H9 (cell line): ENCODE measurements around the gene KCNK16. TPM values are rescaled to one million over a fixed set of nuclear protein-coding genes. Genes with fewer than 3 reads are reported as not detected.

Experiments used
- DNase-seq: peaks from one replicate; pipeline ENCODE4 v3.0.0-alpha.2; 2017
- H2AFZ ChIP-seq: one replicate; pipeline ENCODE4 v1.6.1; 2013; ENCODE audit warnings: mild to moderate bottlenecking, low read length, control low read depth, moderate library complexity
- H2AK5ac ChIP-seq: 2 replicates; pipeline ENCODE4 v1.6.1; 2013; ENCODE audit warnings: low read length, control low read depth, mixed read lengths; ENCODE audit not compliant: insufficient read length
- H2BK120ac ChIP-seq: one replicate; pipeline ENCODE4 v1.6.1; 2013; ENCODE audit warnings: low read depth, mild to moderate bottlenecking, low read length, control low read depth, inconsistent platforms; ENCODE audit not compliant: poor library complexity, severe bottlenecking
- H2BK12ac ChIP-seq: 2 replicates; pipeline ENCODE4 v1.6.1; 2013; ENCODE audit warnings: low read length, control low read depth, mixed read lengths, low read depth; ENCODE audit not compliant: insufficient read length
- H2BK15ac ChIP-seq: 2 replicates; pipeline ENCODE4 v1.6.1; 2013; ENCODE audit warnings: low read depth, low read length, control low read depth
- H2BK20ac ChIP-seq: one replicate; pipeline ENCODE4 v1.6.1; 2013; ENCODE audit warnings: low read depth, mild to moderate bottlenecking, low read length, control low read depth, inconsistent platforms; ENCODE audit not compliant: poor library complexity, severe bottlenecking
- H2BK5ac ChIP-seq: 2 replicates; pipeline ENCODE4 v1.6.1; 2013; ENCODE audit warnings: low read length, control low read depth, mixed read lengths; ENCODE audit not compliant: insufficient read length
- H3K14ac ChIP-seq: 2 replicates; pipeline ENCODE4 v1.6.1; 2013; ENCODE audit warnings: low read length, control low read depth; ENCODE audit not compliant: insufficient read depth
- H3K18ac ChIP-seq: 2 replicates; pipeline ENCODE4 v1.6.1; 2013; ENCODE audit warnings: low read depth, mild to moderate bottlenecking, mixed read lengths, low read length, control low read depth; ENCODE audit not compliant: insufficient read length
- H3K23ac ChIP-seq: 2 replicates; pipeline ENCODE4 v1.6.1; 2013; ENCODE audit warnings: low read length, control low read depth, mixed read lengths, low read depth; ENCODE audit not compliant: insufficient read length
- H3K23me2 ChIP-seq: 2 replicates; pipeline ENCODE4 v1.6.1; 2013; ENCODE audit warnings: low read depth, mild to moderate bottlenecking, mixed read lengths, low read length, control low read depth; ENCODE audit not compliant: insufficient read length, poor library complexity, severe bottlenecking
- H3K27ac ChIP-seq: 2 replicates; pipeline ENCODE4 v1.5.1; 2013; ENCODE audit warnings: low read length, control low read depth, mixed read lengths, low read depth; ENCODE audit not compliant: insufficient read length
- H3K27me3 ChIP-seq: 2 replicates; pipeline ENCODE4 v1.6.1; 2013; ENCODE audit warnings: low read length, control low read depth, inconsistent platforms; ENCODE audit not compliant: insufficient read depth
- H3K4ac ChIP-seq: 2 replicates; pipeline ENCODE4 v1.6.1; 2013; ENCODE audit warnings: low read depth, mild to moderate bottlenecking, control low read depth, inconsistent platforms, low read length, moderate library complexity
- H3K4me1 ChIP-seq: 2 replicates; pipeline ENCODE4 v1.6.1; 2013; ENCODE audit warnings: low read length, control low read depth, inconsistent platforms; ENCODE audit not compliant: insufficient read depth
- H3K4me2 ChIP-seq: 2 replicates; pipeline ENCODE4 v1.6.1; 2013; ENCODE audit warnings: low read length, control low read depth, mixed read lengths; ENCODE audit not compliant: insufficient read length, insufficient read depth
- H3K56ac ChIP-seq: 2 replicates; pipeline ENCODE4 v1.6.1; 2013; ENCODE audit warnings: low read depth, mild to moderate bottlenecking, mixed read lengths, low read length, control low read depth; ENCODE audit not compliant: insufficient read length
- H3K79me1 ChIP-seq: 2 replicates; pipeline ENCODE4 v1.6.1; 2013; ENCODE audit warnings: low read depth, mild to moderate bottlenecking, moderate library complexity, low read length, control low read depth, inconsistent platforms; ENCODE audit not compliant: insufficient read depth, poor library complexity, severe bottlenecking
- H3K79me2 ChIP-seq: 2 replicates; pipeline ENCODE4 v1.6.1; 2013; ENCODE audit warnings: low read length, control low read depth, inconsistent platforms; ENCODE audit not compliant: insufficient read depth
- H3K9ac ChIP-seq: 2 replicates; pipeline ENCODE4 v1.6.1; 2013; ENCODE audit warnings: low read length, control low read depth, mixed read lengths; ENCODE audit not compliant: insufficient read length; ENCODE audit errors: extremely low read depth
- H3K9me3 ChIP-seq: one replicate; pipeline ENCODE4 v1.6.1; 2013; ENCODE audit warnings: low read depth, low read length, inconsistent platforms; ENCODE audit not compliant: control insufficient read depth
- H3T11ph ChIP-seq: one replicate; pipeline ENCODE4 v1.6.1; 2013; ENCODE audit warnings: mild to moderate bottlenecking, low read length, control low read depth, inconsistent platforms
- H4K20me1 ChIP-seq: one replicate; pipeline ENCODE4 v1.6.1; 2013; ENCODE audit not compliant: control insufficient read depth, insufficient read length, insufficient read depth
- H4K5ac ChIP-seq: 2 replicates; pipeline ENCODE4 v1.6.1; 2013; ENCODE audit warnings: low read depth, mild to moderate bottlenecking, mixed read lengths, low read length, control low read depth; ENCODE audit not compliant: insufficient read length
- H4K8ac ChIP-seq: replicated peaks from 2 replicates; pipeline ENCODE4 v1.6.1; 2013; ENCODE audit warnings: low read length, control low read depth, mixed read lengths, low read depth; ENCODE audit not compliant: insufficient read length
- H4K91ac ChIP-seq: 2 replicates; pipeline ENCODE4 v1.6.1; 2013; ENCODE audit warnings: low read depth, mild to moderate bottlenecking, moderate library complexity, mixed read lengths, low read length, control low read depth; ENCODE audit not compliant: insufficient read length
- H3K27ac Mint-ChIP-seq, 3 experiments: 2 replicates in 2 of 3; 3 replicates in 1 of 3; pipeline ENCODE4 v1.8.0; 2020 to 2021; ENCODE audit warnings: mixed read lengths in 3 of 3, mild to moderate bottlenecking in 1 of 3, moderate library complexity in 1 of 3
- H3K27me3 Mint-ChIP-seq: 2 replicates; pipeline ENCODE4 v1.8.0; 2021; ENCODE audit warnings: low read depth, mild to moderate bottlenecking, moderate library complexity, mixed read lengths
- H3K36me3 Mint-ChIP-seq, 3 experiments: 2 replicates in 2 of 3; 3 replicates in 1 of 3; pipeline ENCODE4 v1.8.0; 2020 to 2021; ENCODE audit warnings: low read depth in 3 of 3, mixed read lengths in 3 of 3; ENCODE audit not compliant: insufficient read depth in 1 of 3
- H3K4me1 Mint-ChIP-seq, 2 experiments: 2 replicates each; pipeline ENCODE4 v1.8.0; 2020; ENCODE audit warnings: mixed read lengths in 2 of 2
- H3K4me3 Mint-ChIP-seq, 2 experiments: 2 replicates in 1 of 2; 3 replicates in 1 of 2; pipeline ENCODE4 v1.8.0; 2020 to 2021; ENCODE audit warnings: mild to moderate bottlenecking in 2 of 2, mixed read lengths in 2 of 2, moderate library complexity in 1 of 2
- H3K9me3 Mint-ChIP-seq, 2 experiments: 2 replicates in 1 of 2; 3 replicates in 1 of 2; pipeline ENCODE4 v1.8.0; 2020; ENCODE audit warnings: mild to moderate bottlenecking in 2 of 2, mixed read lengths in 2 of 2, moderate library complexity in 1 of 2
- CTCF ChIP-seq: fragments of 200-600 bp; sonication (generic); conservative IDR thresholded peaks from 3 replicates; pipeline ENCODE4 v1.8.0; 2021; ENCODE audit warnings: antibody characterized with exemption, mild to moderate bottlenecking
- WGBS: extraction: QIAGEN DNeasy Blood & Tissue Kit; methylation state at CpG from one replicate; pipeline ENCODE4 v1.1.7; 2013; ENCODE audit warnings: missing lambda C conversion rate, low lambda C conversion rate, mixed read lengths; ENCODE audit not compliant: insufficient read length; ENCODE audit errors: extremely low coverage; 5-methylcytosine and 5-hydroxymethylcytosine counted together
- total RNA-seq: library from RNA; stranded (reverse); gene quantifications from 2 replicates; pipeline ENCODE4 v1.2.1, GENCODE V29; 2021

KCNK16 gene
- total RNA-seq, 1 experiment from 2014 or later, result not detected

- no peak overlapping the region for H3K27ac Mint-ChIP-seq
- Histone ChIP-seq H3K4me2 (no peak overlapping the region), H3K18ac (no peak overlapping the region), H2AK5ac (no peak overlapping the region), H3K27ac (no peak overlapping the region), H2BK5ac (no peak overlapping the region), H4K20me1 (no peaks in the 10 kb centered on the region), H3K79me2 (no peaks in the 10 kb centered on the region), H3K9ac (no peak overlapping the region), H3K79me1 (no peaks in the 10 kb centered on the region), H2BK15ac (no peak overlapping the region), H2BK120ac (no peak overlapping the region), H3K27me3 (no peaks in the 10 kb centered on the region), H2AFZ (no peak overlapping the region), H3T11ph (no peak overlapping the region), H3K23me2 (no peaks in the 10 kb centered on the region), H3K14ac (no peak overlapping the region), H3K23ac (no peak overlapping the region), H4K8ac (no peak overlapping the region), H3K4ac (no peak overlapping the region), H4K5ac (no peak overlapping the region), H3K56ac (no peak overlapping the region), H4K91ac (no peak overlapping the region), H2BK12ac (no peak overlapping the region), H3K4me1 (peaks cover under 1% of the 10 kb centered on the region; the same call in 1 of the 2 replicates), H2BK20ac (no peak overlapping the region), H3K9me3 (no peaks in the 10 kb centered on the region)
- TF ChIP-seq CTCF, result no peak
- peaks cover 48 to 56% of the 10 kb centered on the region in 2 experiments for H3K4me1 Mint-ChIP-seq
- H3K9me3 Mint-ChIP-seq, result peaks cover 0 to 4% of the 10 kb centered on the region in 2 experiments; a peak in 1 of 5 replicates
- H3K4me3 Mint-ChIP-seq, result no peak overlapping the region
- no CpG with 5 or more reads among the region's 2 CpGs for WGBS
- H3K27me3 Mint-ChIP-seq, result no peaks in the 10 kb centered on the region
- H3K36me3 Mint-ChIP-seq, result peaks cover 2 to 3% (median 2%) of the 10 kb centered on the region in 3 experiments; a peak in 2 of 7 replicates
- no peak for DNase-seq
Observed at GRCh38 chr6:39266375-39266774, 56.1 kb downstream of the KCNK16 start.

Other genes with a start within 250 kb of the KCNK16 start
- gene SAYSD1, start 207.5 kb downstream of the KCNK16 start, total RNA-seq, result 9.4 and 9.6 TPM in 2 replicates
- gene KCNK5, start 93.2 kb downstream of the KCNK16 start, total RNA-seq, result 30.0 and 31.8 TPM in 2 replicates
- gene KCNK17, start 8.3 kb downstream of the KCNK16 start, total RNA-seq, result 1.2 and 1.3 TPM in 2 replicates